Fibroblast of villous mesenchyme (primary cell): Measurements from ENCODE around the gene ROM1. TPM values are rescaled to one million over a fixed set of nuclear protein-coding genes. Genes with fewer than 3 reads are reported as not detected.
"Not testable (repeated sequence)": the region's sequence is repeated elsewhere in the genome, so short reads cannot be mapped to it uniquely, and the experiment has no call there.

Experiments
- DNase-seq: peaks from one replicate; pipeline ENCODE4 v3.0.0-alpha.2; 2010; ENCODE audit warnings: low read depth
- H3K4me3 ChIP-seq: 2 replicates; pipeline ENCODE4 v1.5.1; 2011; ENCODE audit warnings: low read depth, mild to moderate bottlenecking, low read length
- CTCF ChIP-seq: IDR thresholded peaks from 2 replicates; pipeline ENCODE4 v1.5.1; 2012; ENCODE audit warnings: low read depth, mild to moderate bottlenecking, low read length; ENCODE audit not compliant: insufficient read depth
- total RNA-seq: library from RNA; depleted of rRNA; stranded (reverse); fragments of >200 nt; gene quantifications from 2 replicates; pipeline ENCODE4 v1.2.3, GENCODE V29; 2012

Gene ROM1
- total RNA-seq, 1 donor, result 3.0 TPM

- H3K4me3 ChIP-seq, result no peak overlapping the region
- DNase-seq, result no peak
Measured at GRCh38 chr11:62577046-62577714, 35.9 kb upstream of the ROM1 start.

GRCh38 chr11:62578541-62578940, 34.5 kb upstream of the ROM1 start:
- TF ChIP-seq CTCF, result no peak
- DNase-seq, result no peak
- no peak overlapping the region for H3K4me3 ChIP-seq

More at GRCh38 chr11:62577046-62577714, 35.9 kb upstream of the ROM1 start:
- TF ChIP-seq CTCF, result no peak

- DNase-seq, result no peak
- H3K4me3 ChIP-seq, result no peak overlapping the region
- TF ChIP-seq CTCF, result no peak
Measured at GRCh38 chr11:62579252-62579651, 33.8 kb upstream of the ROM1 start.

- no peak for DNase-seq
Measured at GRCh38 chr11:62580959-62581715, 31.9 kb upstream of the ROM1 start.

GRCh38 chr11:62581735-62582134, 31.3 kb upstream of the ROM1 start:
- DNase-seq, H3K4me3 ChIP-seq: not testable (repeated sequence)

More at GRCh38 chr11:62580959-62581715, 31.9 kb upstream of the ROM1 start:
- no peak for TF ChIP-seq CTCF
- H3K4me3 ChIP-seq, result no peak overlapping the region

GRCh38 chr11:62585356-62585755, 27.7 kb upstream of the ROM1 start:
- H3K4me3 ChIP-seq, DNase-seq: not testable (repeated sequence)

GRCh38 chr11:62588966-62589637, 24.0 kb upstream of the ROM1 start:
- DNase-seq, result peak; percentile 23
- TF ChIP-seq CTCF, result peak; percentile 42
- no peak overlapping the region for H3K4me3 ChIP-seq
